Inflammatory macrophage treated with lipopolysaccharide for 1 hour (primary cell): ENCODE results near the gene PPP2R5E.

Source experiments
- DNase-seq, 2 donors: peaks; one replicate each; pipeline ENCODE4 v3.0.0-alpha.2; 2020 to 2022

Gene PPP2R5E

GRCh38 chr14:63470962-63471793 lies 72.0 kb downstream of the PPP2R5E start:
- peak; percentile 61 to 67 for DNase-seq

DNA sequence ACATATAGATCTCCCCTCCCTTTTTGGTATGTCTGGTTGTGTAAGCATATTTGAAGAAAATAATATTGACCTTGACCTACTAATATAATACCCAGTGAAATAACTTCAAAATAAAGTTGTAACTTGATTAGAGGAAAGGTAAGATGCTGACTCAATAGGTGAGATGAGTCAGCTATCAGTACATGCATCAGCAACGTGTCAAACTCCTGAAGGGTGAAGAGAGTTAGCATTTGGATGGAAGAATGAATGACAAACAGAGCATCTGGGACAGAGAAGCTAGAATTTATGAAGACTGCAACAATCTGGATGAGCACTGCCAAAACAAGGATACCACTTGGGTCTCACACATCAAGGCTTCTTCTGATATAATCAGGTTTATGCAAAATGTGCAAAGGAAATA lies 74.9 kb downstream of the PPP2R5E start:
- no peak for DNase-seq

DNA sequence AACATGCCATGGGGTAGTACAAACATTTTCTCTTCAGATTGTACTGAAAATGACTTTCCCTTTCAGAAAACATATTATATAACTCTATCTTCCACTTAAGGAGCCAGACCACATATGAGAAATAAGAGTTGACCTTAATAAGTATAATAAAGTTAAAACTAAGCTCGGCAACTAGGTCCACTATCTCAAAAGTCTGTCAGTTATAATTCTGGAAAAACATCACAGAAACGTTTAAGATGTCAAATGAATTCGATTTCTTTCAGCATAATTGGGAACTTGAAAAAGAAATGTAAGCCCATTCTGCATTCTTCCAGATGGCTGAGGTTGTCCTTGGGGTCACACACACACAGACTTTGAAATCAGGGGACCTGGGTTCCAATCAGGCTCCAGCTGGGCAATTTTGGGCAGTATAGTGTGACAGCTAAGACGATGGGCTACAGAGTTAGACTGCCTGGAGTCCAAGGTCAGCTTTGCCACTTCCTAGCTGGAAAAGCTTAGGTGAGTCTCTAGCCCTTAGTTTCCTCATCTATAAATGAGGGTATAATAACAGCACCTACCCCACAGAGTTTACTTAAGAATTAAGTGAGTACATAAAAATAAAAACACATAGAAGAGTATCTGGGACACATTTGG lies 75.6 kb downstream of the PPP2R5E start:
- DNase-seq: no peak

DNA sequence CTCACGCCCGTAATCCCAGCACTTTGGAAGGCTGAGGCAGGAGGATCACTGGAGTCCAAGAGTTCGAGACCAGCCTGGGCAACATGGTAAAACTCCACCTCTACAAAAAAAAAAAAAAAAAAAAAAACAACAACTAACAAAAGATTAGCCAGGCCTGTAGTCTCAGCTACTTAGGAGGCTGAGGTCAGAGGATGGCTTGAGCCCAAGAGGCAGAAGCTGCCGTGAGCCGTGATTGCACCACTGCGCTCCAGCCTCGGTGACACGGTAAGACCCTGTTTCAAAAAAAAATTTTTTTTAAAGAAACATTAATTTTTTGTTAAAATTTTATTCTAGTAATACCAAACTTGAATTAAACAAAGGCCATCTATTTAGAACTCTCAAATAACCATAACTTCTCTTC lies 77.8 kb downstream of the PPP2R5E start:
- DNase-seq: no peak

DNA sequence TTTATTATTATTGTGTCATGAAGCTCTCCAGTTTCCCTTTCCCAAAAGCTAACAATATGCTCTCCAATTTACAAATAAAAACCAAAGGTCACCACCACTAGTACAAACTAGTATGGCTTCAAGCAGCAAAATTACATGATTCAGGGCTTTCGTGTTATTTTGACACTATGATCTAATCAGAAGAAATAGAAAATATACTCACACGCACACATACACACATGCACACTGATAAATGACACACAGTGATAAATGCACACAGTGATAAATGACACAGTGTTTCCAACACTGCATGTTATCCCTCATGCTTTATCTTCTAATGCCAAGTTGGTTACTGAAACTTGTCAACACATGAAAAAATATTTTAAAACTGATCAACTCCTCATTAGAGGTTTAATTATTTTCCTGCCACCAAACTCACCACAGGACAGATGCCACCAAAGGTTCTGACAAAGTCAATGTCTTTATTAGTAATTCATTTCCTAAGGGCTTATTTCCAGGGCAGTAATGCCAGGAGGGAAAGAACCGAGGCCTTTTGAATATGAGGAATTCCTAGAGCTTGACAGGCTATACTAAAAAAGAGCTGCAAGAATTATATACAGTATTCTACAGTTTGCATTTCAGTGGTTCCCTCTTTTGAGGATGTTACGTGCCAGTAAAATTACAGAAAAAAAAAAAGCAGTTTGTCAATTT lies 82.4 kb downstream of the PPP2R5E start:
- no peak for DNase-seq

- no peak for DNase-seq
These were observed 83.4 kb downstream of the PPP2R5E start for GRCh38 chr14:63459738-63460137.

DNA sequence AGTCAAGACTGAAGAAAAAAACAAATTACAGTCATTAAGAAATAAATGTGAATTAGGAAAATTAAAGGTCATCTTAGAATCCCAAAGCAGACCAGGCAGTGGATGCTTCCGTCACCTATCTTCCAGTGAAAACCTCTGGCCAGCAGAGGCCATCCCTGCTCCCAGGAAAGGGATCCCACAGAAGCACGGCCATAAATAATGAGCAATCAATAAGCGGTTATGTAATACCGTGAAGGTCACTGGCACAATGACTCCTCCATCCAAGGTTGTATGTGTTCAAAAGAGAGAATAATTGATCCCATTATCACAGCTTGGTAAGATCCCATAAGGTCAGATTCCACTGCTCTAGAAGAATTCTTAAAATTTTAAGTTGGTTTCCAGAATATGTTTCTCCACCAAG lies 85.7 kb downstream of the PPP2R5E start:
- no peak for DNase-seq

- DNase-seq: no peak
These were observed 88.1 kb downstream of the PPP2R5E start for GRCh38 chr14:63454863-63455622.

GRCh38 chr14:63454436-63454835 lies 88.7 kb downstream of the PPP2R5E start:
- DNase-seq: no peak

DNA sequence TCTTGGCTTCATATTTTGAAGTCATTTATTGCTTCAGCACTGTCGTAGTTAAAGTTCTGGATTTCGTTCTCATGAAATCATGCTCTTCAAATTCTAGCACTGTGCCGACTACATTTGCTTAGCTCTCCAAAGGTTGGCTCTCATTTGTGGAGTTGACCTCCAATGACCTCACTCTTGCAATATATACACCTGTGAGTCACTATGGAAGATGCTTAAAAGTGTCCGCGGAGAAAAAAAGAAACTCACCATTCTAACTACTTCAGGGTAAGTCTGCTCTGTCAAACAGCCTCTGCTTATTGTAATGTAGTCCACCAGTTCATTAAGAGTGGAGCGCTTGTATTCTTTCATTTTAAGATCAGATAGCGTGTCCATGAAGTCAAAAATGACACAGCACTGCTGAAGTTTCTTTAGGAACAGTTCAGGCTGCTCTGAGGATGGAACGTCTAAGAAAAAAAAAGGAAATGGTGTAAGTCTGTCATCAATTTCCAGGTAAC lies 89.7 kb downstream of the PPP2R5E start:
- no peak for DNase-seq

DNA sequence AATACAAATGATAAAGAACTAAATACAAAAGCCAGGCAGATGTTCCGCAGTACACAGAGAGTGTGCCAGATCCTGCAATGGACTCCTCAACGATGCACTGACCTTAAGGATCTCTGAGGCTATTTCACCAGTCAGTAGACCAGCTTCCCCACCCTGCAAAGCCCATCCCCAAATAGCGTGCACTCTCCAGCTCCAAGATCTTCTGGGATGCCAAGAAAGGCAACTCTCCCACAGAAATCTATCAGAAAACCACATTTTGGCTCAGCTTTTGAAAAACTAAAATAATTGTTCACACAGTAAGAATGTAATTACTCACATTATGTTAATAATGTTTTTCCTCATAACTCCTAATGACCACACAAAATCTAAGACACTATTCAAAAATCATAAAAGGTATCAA lies 90.4 kb downstream of the PPP2R5E start:
- no peak for DNase-seq

DNA sequence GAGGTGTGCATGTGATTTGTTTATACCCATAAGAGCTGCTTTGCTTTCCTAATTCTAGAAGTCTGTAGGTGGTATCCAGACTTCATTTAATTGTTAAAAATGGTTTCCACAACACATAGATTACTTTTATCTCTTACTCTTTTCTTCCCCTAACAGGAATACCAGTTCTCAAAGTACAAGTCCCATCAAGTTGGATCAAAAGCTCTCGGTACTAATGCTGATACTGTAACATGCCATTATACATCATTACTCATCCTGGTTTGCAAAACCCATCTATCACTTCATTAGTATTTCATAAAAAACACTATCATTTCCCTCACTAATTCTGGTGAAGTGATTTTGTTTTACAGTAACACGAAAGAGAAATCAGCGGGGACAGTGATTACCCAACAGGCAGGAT lies 94.3 kb downstream of the PPP2R5E start:
- no peak for DNase-seq

GRCh38 chr14:63444588-63444987 lies 98.6 kb downstream of the PPP2R5E start:
- no peak for DNase-seq

DNA sequence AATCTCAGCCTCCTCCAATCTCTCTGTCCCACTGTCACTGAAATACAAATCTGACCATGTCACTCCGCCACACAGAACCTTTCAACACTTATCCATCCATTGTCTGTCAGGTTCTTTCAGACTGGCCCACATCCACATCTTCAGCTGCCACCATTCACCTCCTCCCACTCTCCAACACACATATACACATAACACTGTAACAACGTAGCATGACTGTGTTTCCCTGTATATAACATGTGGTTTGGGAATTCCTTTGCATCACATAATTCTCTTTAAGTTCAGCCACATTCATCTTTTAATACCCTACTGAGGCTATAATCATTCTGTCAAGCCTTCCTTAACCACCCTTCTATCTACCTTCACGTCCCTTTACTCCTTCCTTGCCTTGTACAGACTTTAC lies 99.2 kb downstream of the PPP2R5E start:
- DNase-seq: no peak

DNA sequence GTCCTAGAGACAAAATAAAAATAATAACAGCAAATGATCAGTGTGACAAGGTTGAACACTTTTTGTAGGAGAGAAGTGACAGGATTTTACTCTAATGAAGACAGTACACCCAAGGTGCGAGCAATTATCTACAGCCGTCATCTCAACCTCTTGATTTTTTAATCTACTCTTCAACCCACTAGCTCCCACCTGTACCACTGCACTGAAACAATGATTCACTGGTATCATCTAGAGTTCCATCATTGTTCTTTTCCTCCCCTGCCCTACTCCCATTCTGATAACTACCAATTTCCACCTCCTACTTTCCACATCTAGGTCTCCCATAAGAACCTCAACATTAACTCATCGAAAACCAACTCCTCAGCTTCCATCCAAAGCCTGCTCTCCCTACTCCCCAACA lies 99.8 kb downstream of the PPP2R5E start:
- no peak for DNase-seq

DNA sequence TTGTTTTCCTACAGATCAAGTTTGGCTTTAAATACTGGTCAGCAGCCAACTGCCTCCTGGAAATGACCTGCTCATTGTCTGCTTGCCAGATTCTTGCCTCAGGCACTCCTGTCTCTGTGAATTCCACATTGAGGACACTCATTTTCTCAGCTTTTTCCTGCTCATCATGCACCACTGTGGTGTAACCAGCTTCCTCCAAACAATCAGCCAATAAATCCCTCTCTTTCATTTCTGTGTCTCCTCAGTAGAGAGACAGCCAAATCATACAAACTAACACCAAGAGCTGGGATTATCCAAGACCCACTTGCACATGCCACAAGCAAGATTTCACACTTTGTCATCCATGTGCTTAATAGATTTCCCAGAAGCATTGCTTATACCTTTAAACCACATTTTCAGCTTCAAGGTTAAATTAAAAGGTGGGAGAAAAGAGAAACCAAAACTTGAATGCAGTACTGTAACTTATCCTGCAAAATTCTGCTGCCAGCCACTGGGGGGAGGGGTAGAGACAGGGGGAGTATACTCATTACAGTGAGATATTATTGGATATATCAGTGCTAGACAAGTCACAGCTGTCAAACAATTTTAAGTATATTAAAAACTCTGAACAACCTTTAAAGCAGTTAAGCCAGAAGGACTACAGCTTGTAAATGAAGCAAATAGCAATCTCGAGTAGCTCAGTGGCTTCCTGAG lies 105.0 kb downstream of the PPP2R5E start:
- peak; percentile 72 to 87 for DNase-seq

DNA sequence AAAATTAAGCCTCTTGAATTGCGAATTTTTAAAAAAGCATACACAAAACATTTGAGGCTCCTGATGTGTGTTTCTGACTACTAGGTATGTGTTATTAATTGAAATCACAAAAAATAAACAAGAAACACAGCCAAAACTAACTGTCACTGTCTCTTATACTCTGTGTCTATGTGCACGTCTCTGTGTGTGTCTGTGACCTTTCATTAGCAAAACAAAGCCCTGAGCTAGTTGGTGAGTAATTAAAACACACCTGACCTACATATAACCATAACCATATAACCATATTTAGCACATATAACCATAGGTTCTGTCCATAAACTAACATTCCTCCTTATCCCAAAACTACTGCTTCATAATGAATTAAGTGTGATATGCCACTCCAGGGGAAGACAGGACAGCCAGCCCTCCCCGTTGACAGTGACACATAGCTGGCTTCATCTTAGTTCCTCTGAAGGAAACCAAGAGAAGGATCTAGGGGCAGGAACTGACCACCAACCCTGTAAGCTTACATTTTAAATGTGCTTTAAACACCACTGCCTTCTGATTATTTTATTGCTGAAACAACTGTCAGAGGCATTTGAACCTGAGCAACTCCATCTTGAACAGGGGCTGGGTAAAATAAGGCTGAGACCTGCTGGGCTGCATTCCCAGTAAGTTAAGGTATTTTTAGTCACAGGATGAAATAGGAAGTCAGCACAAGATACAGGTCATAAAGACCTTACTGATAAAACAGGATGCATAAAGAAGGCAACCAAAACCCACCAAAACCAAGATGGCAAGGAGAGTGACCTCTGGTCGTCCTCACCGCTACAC lies 106.7 kb downstream of the PPP2R5E start:
- peak; percentile 9 to 12 for DNase-seq

GRCh38 chr14:63435838-63436237 lies 107.3 kb downstream of the PPP2R5E start:
- DNase-seq: no peak

DNA sequence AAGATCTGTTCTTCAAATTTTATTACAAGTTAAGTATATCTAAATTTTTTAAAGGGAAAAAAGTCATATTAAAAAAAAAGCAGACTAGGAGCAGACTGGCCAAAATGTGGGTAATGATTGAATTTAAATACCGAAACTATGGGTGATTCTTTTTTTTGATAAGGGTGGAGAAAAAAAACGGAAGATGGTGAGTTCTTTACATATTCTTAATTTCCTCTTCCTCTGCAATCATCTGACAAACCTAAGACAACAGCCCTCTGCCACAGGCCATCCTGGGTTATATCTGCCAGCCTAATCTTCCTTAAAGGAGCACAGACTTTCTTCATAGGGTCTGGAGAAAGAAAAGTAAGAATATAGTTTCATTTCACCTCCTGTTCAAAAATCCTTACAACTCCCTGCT lies 108.0 kb downstream of the PPP2R5E start:
- DNase-seq: peak; percentile 23 to 40

DNA sequence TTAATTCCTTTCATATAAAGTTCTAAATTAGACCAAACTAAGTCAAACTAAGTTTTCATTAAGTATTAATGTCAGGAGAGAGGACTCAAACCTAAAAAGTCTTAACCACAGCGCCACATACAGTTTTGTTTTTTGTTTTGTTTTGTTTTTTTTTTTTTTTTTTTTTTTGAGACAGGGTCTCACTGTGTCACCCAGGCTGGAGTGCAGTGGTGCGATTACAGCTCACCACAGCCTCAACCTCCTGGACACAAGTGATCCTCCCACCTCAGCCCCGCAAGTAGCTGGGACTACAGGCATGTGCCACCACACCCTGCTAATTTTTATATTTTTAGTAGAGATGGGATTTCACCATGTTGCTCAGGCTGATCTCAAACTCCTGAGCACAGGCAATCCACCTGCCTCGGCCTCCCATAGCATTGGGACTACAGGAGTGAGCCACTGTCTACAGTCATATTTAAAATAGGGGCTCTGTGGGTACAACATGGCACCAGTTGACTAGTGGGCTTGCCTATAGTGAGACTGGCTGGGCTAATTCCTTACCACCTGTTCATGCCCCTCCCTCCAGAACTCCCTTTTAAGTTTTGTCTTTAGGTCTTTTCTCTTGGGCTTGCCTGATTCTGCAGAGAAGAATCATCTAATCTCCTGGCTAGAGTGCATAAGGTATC lies 110.2 kb downstream of the PPP2R5E start:
- DNase-seq: no peak

- DNase-seq: no peak
These were observed 110.9 kb downstream of the PPP2R5E start for GRCh38 chr14:63432228-63432627.
